CD4-positive, alpha-beta memory T cell (primary cell): ENCODE data around the gene MBTPS1. TPM values are rescaled to one million over a fixed set of nuclear protein-coding genes. Genes with fewer than 3 reads are reported as not detected.

Experiments
- polyA plus RNA-seq, 2 donors: library from polyadenylated mRNA; unstranded; fragments of 300-500 nt; fragmentation: Illumina TruSeq; gene quantifications; one replicate each; pipeline ENCODE4 v1.2.3, GENCODE V29; 2021
- total RNA-seq, 2 experiments: library from RNA; stranded (reverse); gene quantifications; one replicate each; pipeline ENCODE4 v1.2.3, GENCODE V29; 2021

The MBTPS1 gene
- total and polyA plus RNA-seq, 4 experiments from 2014 or later: 53.9 to 140 (median 99.1) TPM

Other genes starting within 250 kb of the MBTPS1 start
- gene MLYCD, start 217.8 kb downstream of the MBTPS1 start, total RNA-seq: 10 to 100 TPM in 1 of 2 experiments, 1 to 10 TPM in 1; 9.7 to 11.1 TPM
- gene MLYCD, start 217.8 kb downstream of the MBTPS1 start, polyA plus RNA-seq: 1 to 10 TPM in 1 of 2 donors, under 1 TPM in 1; 0.81 to 2.8 TPM
- 1 to 10 TPM; 1.1 to 1.2 TPM for gene OSGIN1, start 163.7 kb downstream of the MBTPS1 start, total RNA-seq
- under 1 TPM in 1 of 2 donors, not detected in 1; 0.28 TPM for gene OSGIN1, start 163.7 kb downstream of the MBTPS1 start, polyA plus RNA-seq
- not detected for gene NECAB2, start 148.7 kb downstream of the MBTPS1 start, total RNA-seq
- gene NECAB2, start 148.7 kb downstream of the MBTPS1 start, polyA plus RNA-seq: not detected
- gene SLC38A8, start 74.1 kb downstream of the MBTPS1 start, total RNA-seq: not detected
- gene SLC38A8, start 74.1 kb downstream of the MBTPS1 start, polyA plus RNA-seq: not detected
- gene HSDL1, start 28.2 kb upstream of the MBTPS1 start, total RNA-seq: 10 to 100 TPM; 20.1 to 23.0 TPM
- gene HSDL1, start 28.2 kb upstream of the MBTPS1 start, polyA plus RNA-seq: 10 to 100 TPM in 1 of 2 donors, 1 to 10 TPM in 1; 9.9 to 11.4 TPM
- gene DNAAF1, start 28.4 kb upstream of the MBTPS1 start, total RNA-seq: under 1 TPM in 1 of 2 experiments, not detected in 1; 0.19 TPM
- gene DNAAF1, start 28.4 kb upstream of the MBTPS1 start, polyA plus RNA-seq: 1 to 10 TPM in 1 of 2 donors, not detected in 1; 1.2 TPM
- 100 to 1,000 TPM in 1 of 2 experiments, 10 to 100 TPM in 1; 91.5 to 102 TPM for gene TAF1C, start 70.1 kb upstream of the MBTPS1 start, total RNA-seq
- gene TAF1C, start 70.1 kb upstream of the MBTPS1 start, polyA plus RNA-seq: 10 to 100 TPM in 1 of 2 donors, 1 to 10 TPM in 1; 4.1 to 10.9 TPM
- not detected for gene ADAD2, start 74.2 kb upstream of the MBTPS1 start, total RNA-seq
- gene ADAD2, start 74.2 kb upstream of the MBTPS1 start, polyA plus RNA-seq: not detected
- gene KCNG4, start 123.1 kb upstream of the MBTPS1 start, total RNA-seq: not detected
- not detected for gene KCNG4, start 123.1 kb upstream of the MBTPS1 start, polyA plus RNA-seq
- gene WFDC1, start 177.9 kb upstream of the MBTPS1 start, total RNA-seq: not detected
- gene WFDC1, start 177.9 kb upstream of the MBTPS1 start, polyA plus RNA-seq: not detected